H1 (cell line): Measurements from ENCODE around the gene STT3B. TPM values are rescaled to one million over a fixed set of nuclear protein-coding genes. Genes with fewer than 3 reads are reported as not detected.

Experiments used
- CBX5 ChIP-seq: fragments of 300-800, 300-1000 bp; sonication (generic); IDR thresholded peaks from 2 replicates; pipeline ENCODE4 v1.7.1; 2016; ENCODE audit warnings: antibody characterized with exemption, low read length, low read depth
- CREB1 ChIP-seq: IDR thresholded peaks from 2 replicates; pipeline ENCODE4 v1.6.1; 2012; ENCODE audit warnings: inconsistent platforms
- SIX5 ChIP-seq: IDR thresholded peaks from 2 replicates; pipeline ENCODE4 v1.6.1; 2011; ENCODE audit warnings: mild to moderate bottlenecking, low read depth, low read length
- SP2 ChIP-seq: IDR thresholded peaks from 2 replicates; pipeline ENCODE4 v1.6.1; 2012; ENCODE audit warnings: mild to moderate bottlenecking, low read length, inconsistent platforms
- TBP ChIP-seq: IDR thresholded peaks from 2 replicates; pipeline ENCODE4 v1.6.1; 2011; ENCODE audit warnings: low read depth, low read length, improper control_type of control experiment
- TEAD4 ChIP-seq: IDR thresholded peaks from 2 replicates; pipeline ENCODE4 v1.6.1; 2012; ENCODE audit warnings: low read depth, low read length, inconsistent platforms, mixed read lengths
- polyA plus RNA-seq, 7 experiments: library from polyadenylated mRNA; depleted of rRNA in 3 of 7; stranded (reverse) in 5 of 7; unstranded in 2 of 7; fragments of >200 nt in 5 of 7; fragments of 200-250 nt in 2 of 7; gene quantifications; 1 replicate in 5 of 7; 2 replicates in 1 of 7; 4 replicates in 1 of 7; pipeline versions ENCODE4 v1.2.1 to v1.2.3, GENCODE V29; 2011 to 2013; ENCODE audit warnings: missing spikeins in 2 of 7, mixed read lengths in 2 of 7
- total RNA-seq: library from RNA; stranded (reverse); fragmentation: NEBNext Ultra II Directional; extraction: Animal tissue kit (Norgen Biotek cat#: 25700); gene quantifications from 2 replicates; pipeline ENCODE4 v1.2.1, GENCODE V29; 2021
- TF ChIP-seq, protein P1 (sequence below): fragments of 300-600 bp; sonication (generic); IDR thresholded peaks from 2 replicates; pipeline ENCODE4 v1.7.1; 2012; ENCODE audit warnings: low read length, moderate library complexity, mild to moderate bottlenecking, inconsistent platforms; ENCODE audit not compliant: insufficient replicate concordance
- TF ChIP-seq, protein P2 (sequence below): IDR thresholded peaks from 2 replicates; pipeline ENCODE4 v1.6.1; 2012; ENCODE audit warnings: inconsistent platforms

Gene STT3B
- total and polyA plus RNA-seq, 2 of the 8 experiments (the other 6 are each of a cell fraction or from before 2014, with no cell fraction given): 43.5 to 134 TPM

DNA sequence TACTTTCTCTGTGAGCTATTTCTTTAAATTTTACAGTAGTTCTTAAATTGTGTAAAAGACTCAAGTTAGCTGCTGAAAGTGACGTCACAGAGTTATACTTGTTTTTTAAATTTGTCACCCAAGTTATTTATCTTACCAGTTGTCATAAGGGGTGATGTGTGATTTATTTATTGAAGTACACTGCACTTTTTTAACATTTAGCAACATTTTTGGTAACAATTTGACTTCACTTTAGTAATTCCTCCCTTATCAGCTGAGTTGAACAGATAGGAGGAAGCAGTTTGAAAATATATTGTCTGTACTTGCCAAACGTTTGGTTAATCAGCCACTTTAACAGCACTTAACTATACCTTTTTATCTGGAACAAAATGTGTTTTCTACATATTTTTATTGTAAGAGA is 3.8 kb downstream of the STT3B start (continued):
- TF ChIP-seq, protein P1, sequence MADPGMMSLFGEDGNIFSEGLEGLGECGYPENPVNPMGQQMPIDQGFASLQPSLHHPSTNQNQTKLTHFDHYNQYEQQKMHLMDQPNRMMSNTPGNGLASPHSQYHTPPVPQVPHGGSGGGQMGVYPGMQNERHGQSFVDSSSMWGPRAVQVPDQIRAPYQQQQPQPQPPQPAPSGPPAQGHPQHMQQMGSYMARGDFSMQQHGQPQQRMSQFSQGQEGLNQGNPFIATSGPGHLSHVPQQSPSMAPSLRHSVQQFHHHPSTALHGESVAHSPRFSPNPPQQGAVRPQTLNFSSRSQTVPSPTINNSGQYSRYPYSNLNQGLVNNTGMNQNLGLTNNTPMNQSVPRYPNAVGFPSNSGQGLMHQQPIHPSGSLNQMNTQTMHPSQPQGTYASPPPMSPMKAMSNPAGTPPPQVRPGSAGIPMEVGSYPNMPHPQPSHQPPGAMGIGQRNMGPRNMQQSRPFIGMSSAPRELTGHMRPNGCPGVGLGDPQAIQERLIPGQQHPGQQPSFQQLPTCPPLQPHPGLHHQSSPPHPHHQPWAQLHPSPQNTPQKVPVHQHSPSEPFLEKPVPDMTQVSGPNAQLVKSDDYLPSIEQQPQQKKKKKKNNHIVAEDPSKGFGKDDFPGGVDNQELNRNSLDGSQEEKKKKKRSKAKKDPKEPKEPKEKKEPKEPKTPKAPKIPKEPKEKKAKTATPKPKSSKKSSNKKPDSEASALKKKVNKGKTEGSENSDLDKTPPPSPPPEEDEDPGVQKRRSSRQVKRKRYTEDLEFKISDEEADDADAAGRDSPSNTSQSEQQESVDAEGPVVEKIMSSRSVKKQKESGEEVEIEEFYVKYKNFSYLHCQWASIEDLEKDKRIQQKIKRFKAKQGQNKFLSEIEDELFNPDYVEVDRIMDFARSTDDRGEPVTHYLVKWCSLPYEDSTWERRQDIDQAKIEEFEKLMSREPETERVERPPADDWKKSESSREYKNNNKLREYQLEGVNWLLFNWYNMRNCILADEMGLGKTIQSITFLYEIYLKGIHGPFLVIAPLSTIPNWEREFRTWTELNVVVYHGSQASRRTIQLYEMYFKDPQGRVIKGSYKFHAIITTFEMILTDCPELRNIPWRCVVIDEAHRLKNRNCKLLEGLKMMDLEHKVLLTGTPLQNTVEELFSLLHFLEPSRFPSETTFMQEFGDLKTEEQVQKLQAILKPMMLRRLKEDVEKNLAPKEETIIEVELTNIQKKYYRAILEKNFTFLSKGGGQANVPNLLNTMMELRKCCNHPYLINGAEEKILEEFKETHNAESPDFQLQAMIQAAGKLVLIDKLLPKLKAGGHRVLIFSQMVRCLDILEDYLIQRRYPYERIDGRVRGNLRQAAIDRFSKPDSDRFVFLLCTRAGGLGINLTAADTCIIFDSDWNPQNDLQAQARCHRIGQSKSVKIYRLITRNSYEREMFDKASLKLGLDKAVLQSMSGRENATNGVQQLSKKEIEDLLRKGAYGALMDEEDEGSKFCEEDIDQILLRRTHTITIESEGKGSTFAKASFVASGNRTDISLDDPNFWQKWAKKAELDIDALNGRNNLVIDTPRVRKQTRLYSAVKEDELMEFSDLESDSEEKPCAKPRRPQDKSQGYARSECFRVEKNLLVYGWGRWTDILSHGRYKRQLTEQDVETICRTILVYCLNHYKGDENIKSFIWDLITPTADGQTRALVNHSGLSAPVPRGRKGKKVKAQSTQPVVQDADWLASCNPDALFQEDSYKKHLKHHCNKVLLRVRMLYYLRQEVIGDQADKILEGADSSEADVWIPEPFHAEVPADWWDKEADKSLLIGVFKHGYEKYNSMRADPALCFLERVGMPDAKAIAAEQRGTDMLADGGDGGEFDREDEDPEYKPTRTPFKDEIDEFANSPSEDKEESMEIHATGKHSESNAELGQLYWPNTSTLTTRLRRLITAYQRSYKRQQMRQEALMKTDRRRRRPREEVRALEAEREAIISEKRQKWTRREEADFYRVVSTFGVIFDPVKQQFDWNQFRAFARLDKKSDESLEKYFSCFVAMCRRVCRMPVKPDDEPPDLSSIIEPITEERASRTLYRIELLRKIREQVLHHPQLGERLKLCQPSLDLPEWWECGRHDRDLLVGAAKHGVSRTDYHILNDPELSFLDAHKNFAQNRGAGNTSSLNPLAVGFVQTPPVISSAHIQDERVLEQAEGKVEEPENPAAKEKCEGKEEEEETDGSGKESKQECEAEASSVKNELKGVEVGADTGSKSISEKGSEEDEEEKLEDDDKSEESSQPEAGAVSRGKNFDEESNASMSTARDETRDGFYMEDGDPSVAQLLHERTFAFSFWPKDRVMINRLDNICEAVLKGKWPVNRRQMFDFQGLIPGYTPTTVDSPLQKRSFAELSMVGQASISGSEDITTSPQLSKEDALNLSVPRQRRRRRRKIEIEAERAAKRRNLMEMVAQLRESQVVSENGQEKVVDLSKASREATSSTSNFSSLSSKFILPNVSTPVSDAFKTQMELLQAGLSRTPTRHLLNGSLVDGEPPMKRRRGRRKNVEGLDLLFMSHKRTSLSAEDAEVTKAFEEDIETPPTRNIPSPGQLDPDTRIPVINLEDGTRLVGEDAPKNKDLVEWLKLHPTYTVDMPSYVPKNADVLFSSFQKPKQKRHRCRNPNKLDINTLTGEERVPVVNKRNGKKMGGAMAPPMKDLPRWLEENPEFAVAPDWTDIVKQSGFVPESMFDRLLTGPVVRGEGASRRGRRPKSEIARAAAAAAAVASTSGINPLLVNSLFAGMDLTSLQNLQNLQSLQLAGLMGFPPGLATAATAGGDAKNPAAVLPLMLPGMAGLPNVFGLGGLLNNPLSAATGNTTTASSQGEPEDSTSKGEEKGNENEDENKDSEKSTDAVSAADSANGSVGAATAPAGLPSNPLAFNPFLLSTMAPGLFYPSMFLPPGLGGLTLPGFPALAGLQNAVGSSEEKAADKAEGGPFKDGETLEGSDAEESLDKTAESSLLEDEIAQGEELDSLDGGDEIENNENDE: no peak
- TF ChIP-seq SP2: no peak
- TF ChIP-seq TBP: no peak
- TF ChIP-seq SIX5: no peak
- no peak for TF ChIP-seq TEAD4
- TF ChIP-seq CREB1: no peak
- no peak for TF ChIP-seq CBX5
- TF ChIP-seq, protein P2, sequence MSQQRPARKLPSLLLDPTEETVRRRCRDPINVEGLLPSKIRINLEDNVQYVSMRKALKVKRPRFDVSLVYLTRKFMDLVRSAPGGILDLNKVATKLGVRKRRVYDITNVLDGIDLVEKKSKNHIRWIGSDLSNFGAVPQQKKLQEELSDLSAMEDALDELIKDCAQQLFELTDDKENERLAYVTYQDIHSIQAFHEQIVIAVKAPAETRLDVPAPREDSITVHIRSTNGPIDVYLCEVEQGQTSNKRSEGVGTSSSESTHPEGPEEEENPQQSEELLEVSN: no peak
